ENCODE results near the gene PRKCA.

DNA sequence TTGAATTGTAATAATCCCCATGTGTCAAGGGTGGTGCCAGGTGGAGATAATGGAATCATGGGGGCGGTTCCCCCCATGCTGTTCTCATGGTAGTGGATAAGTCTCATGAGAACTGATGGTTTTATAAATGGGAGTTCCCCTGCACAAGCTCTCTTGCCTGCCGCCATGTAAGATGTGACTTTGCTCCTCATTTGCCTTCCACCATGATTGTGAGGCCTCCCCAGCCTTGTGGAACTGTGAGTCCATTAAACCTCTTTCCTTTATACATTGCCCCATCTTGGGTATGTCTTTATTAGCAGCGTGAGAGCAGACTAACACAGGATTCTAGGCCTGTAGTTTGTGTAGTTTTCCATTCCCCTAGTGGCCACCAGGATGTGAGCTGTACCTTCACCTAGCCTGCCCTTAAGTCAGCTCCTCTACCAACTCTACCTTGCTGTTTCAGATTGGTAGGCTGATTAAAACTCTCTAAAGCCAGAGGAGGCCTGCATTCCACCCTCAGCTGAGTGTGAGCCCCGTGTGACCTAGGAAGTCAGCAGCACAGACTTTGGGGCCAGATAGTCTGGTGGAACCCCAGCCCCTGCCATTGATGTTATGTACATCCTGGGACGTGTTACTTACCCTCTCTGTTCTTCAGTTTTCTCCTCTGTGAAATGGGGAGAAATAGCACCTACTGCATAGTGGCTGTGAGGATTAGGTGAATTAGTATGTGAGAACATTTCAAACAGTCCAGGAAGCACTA lies 280.1 kb downstream of the PRKCA start:
- TF ChIP-seq, protein P1, sequence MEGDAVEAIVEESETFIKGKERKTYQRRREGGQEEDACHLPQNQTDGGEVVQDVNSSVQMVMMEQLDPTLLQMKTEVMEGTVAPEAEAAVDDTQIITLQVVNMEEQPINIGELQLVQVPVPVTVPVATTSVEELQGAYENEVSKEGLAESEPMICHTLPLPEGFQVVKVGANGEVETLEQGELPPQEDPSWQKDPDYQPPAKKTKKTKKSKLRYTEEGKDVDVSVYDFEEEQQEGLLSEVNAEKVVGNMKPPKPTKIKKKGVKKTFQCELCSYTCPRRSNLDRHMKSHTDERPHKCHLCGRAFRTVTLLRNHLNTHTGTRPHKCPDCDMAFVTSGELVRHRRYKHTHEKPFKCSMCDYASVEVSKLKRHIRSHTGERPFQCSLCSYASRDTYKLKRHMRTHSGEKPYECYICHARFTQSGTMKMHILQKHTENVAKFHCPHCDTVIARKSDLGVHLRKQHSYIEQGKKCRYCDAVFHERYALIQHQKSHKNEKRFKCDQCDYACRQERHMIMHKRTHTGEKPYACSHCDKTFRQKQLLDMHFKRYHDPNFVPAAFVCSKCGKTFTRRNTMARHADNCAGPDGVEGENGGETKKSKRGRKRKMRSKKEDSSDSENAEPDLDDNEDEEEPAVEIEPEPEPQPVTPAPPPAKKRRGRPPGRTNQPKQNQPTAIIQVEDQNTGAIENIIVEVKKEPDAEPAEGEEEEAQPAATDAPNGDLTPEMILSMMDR (IDR thresholded peaks at IDR 0.05), result no peak
- TF ChIP-seq POLR2A (IDR thresholded peaks at IDR 0.05), result no peak
